Nephron (organoid): ENCODE results near the gene PSME1.

ENCODE experiments used
- H3K27ac Mint-ChIP-seq, 3 experiments: 2 replicates each; pipeline ENCODE4 v1.8.0; 2020; ENCODE audit warnings: mixed read lengths in 3 of 3, mild to moderate bottlenecking in 2 of 3, moderate library complexity in 1 of 3
- H3K27me3 Mint-ChIP-seq: 2 replicates; pipeline ENCODE4 v1.8.0; 2021; ENCODE audit warnings: low read depth, mild to moderate bottlenecking, moderate library complexity, mixed read lengths
- H3K36me3 Mint-ChIP-seq: 2 replicates; pipeline ENCODE4 v1.8.0; 2020; ENCODE audit warnings: low read depth, mixed read lengths
- H3K4me1 Mint-ChIP-seq: 2 replicates; pipeline ENCODE4 v1.8.0; 2020; ENCODE audit warnings: mixed read lengths
- H3K4me3 Mint-ChIP-seq, 3 experiments: 2 replicates each; pipeline ENCODE4 v1.8.0; 2020; ENCODE audit warnings: mild to moderate bottlenecking in 3 of 3, mixed read lengths in 3 of 3, moderate library complexity in 2 of 3
- H3K9me3 Mint-ChIP-seq: 2 replicates; pipeline ENCODE4 v1.8.0; 2020; ENCODE audit warnings: mixed read lengths
- CTCF ChIP-seq, 3 experiments: fragments of 200-600 bp; sonication (generic); IDR thresholded peaks; one replicate each; pipeline ENCODE4 v1.5.0; 2021; ENCODE audit warnings: antibody characterized with exemption in 3 of 3; ENCODE audit not compliant: unreplicated experiment in 3 of 3

Gene PSME1

GRCh38 chr14:24092505-24093206, 43.3 kb upstream of the PSME1 start:
- Mint-ChIP-seq H3K4me1 (peaks cover 28% of the 10 kb centered on the region), H3K36me3 (no peaks in the 10 kb centered on the region), H3K4me3 (peak overlapping the region; percentile 94 to 97 (median 95)), H3K27me3 (peaks cover 7% of the 10 kb centered on the region), H3K9me3 (no peaks in the 10 kb centered on the region), H3K27ac (peak overlapping the region; percentile 65 to 87 (median 66))
- no peak for TF ChIP-seq CTCF (IDR thresholded peaks at IDR 0.05; ENCODE audit: unreplicated experiment in 3 of 3)

DNA sequence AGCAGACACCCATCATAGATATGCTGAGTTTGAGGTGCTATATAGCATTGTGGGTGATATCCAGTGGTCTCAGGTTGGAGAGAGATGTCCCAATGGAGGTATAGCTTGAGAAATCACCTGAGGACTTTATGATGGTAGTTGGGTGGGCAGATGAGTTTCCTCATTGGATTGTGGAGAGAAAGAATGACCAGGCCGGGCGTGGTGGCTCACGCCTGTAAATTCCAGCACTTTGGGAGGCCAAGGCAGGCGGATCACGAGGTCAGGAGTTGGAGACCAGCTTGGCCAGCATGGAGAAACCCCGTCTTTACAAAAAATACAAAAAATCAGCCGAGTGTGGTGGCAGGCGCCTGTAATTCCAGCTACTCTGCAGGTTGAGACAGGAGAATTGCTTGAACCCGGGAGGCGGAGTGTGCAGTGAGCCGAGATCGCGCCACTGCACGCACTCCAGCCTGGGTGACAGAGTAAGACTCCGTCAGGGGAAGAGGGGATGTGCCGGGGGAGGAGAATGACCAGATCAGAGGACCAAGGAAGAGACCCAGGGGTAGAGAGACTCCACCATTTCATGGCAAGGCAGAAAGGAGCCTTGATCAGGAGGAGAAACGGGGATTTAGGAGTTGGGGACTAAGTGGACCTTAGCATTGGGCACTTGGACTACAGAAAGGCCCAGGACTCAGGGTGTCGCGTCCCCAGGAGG, 42.6 kb upstream of the PSME1 start:
- Mint-ChIP-seq H3K9me3 (no peaks in the 10 kb centered on the region), H3K4me1 (peaks cover 28% of the 10 kb centered on the region), H3K27ac (peak overlapping the region; percentile 65 to 87 (median 66)), H3K4me3 (peak overlapping the region; percentile 94 to 97 (median 95)), H3K36me3 (no peaks in the 10 kb centered on the region), H3K27me3 (peaks cover 7% of the 10 kb centered on the region)
- TF ChIP-seq CTCF (IDR thresholded peaks at IDR 0.05; ENCODE audit: unreplicated experiment in 3 of 3): no peak

DNA sequence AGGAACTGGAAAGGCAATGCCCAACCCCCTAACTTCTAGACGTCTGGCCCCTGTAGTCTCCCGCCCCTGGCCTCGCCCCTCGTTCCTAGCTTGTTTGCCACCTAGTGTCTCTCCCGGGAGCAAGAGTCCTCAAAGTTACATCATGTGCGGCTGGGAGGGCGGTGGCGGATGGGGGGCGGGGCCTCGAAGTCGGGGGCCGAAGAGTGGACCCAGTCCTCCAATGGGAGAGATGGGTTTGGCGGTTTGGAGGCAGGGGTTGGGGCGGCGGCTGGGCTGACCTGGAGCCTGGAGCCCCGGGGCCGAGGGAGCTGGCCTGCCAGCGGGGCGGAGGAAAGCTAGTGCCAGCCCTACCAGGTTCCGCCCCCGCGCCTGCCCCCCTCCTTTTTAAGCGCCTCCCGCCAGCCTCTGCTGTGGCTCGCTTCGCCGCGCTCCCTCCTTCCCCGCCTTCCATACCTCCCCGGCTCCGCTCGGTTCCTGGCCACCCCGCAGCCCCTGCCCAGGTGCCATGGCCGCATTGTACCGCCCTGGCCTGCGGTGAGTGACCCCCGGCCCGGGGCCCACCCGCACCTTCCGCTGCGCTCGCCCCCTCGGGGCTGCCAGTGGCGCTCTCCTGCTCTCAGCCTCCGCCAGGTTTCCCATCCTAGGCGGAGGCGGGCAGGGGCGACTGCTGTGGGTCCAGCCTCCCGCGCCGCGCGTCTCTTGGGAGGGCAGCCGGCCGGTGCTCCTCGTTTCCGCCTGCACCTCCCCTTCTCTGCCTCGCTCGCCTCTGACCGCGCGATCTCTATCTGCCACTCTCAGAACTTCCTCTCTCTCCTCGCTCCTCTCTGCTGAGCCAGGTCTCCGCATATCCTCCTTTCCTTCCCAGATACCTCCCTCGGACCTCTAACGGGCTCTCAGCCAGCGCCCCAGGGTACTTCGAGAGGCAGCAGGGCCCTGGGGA, 41.8 kb upstream of the PSME1 start, which contains the start of gene PCK2:
Gene PCK2 (plus strand): TSS at position 411 of the 940 bp plus-strand sequence. CDS start 95 bp downstream, at position 506.
- Mint-ChIP-seq H3K4me1 (peaks cover 28% of the 10 kb centered on the region), H3K9me3 (no peaks in the 10 kb centered on the region), H3K27me3 (peaks cover 7% of the 10 kb centered on the region), H3K4me3 (peak within 1 kb of the TSS; percentile 94 to 97 (median 95)), H3K27ac (peak within 1 kb of the TSS; percentile 89 to 96 (median 90)), H3K36me3 (no peaks in the 10 kb centered on the region)
- TF ChIP-seq CTCF (IDR thresholded peaks at IDR 0.05; ENCODE audit: unreplicated experiment in 3 of 3): peak in 1 of 3 experiments; percentile 6

DNA sequence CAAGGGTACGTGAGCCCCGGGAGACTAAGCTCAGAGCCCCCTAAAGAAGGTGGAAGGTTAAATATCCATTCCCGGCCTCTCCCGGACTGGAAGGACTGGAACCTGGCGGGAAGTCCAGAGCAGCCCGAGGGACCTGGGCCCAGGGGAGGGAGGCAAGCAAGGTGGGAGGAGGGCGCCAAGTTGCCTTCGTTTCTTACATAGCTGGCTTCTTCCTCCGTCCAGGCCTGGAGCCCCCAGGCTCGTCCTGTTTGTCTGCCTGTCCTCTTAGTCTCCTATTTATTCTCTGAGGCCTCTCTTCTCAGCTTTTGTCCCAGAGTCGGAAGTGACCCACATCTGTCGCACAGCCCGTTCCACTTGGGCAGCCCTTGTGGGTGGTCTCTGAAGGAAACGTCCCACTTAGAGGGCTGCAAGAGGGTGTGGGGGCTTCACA, 41.1 kb upstream of the PSME1 start:
- H3K4me1 Mint-ChIP-seq: peaks cover 28% of the 10 kb centered on the region
- H3K27me3 Mint-ChIP-seq: peaks cover 7% of the 10 kb centered on the region
- H3K9me3 Mint-ChIP-seq: no peaks in the 10 kb centered on the region
- no peak for TF ChIP-seq CTCF (IDR thresholded peaks at IDR 0.05; ENCODE audit: unreplicated experiment in 3 of 3)
- H3K4me3 Mint-ChIP-seq: peak overlapping the region; percentile 94 to 97 (median 95)
- H3K27ac Mint-ChIP-seq: peak overlapping the region; percentile 89 to 96 (median 90)
- H3K36me3 Mint-ChIP-seq: no peaks in the 10 kb centered on the region

DNA sequence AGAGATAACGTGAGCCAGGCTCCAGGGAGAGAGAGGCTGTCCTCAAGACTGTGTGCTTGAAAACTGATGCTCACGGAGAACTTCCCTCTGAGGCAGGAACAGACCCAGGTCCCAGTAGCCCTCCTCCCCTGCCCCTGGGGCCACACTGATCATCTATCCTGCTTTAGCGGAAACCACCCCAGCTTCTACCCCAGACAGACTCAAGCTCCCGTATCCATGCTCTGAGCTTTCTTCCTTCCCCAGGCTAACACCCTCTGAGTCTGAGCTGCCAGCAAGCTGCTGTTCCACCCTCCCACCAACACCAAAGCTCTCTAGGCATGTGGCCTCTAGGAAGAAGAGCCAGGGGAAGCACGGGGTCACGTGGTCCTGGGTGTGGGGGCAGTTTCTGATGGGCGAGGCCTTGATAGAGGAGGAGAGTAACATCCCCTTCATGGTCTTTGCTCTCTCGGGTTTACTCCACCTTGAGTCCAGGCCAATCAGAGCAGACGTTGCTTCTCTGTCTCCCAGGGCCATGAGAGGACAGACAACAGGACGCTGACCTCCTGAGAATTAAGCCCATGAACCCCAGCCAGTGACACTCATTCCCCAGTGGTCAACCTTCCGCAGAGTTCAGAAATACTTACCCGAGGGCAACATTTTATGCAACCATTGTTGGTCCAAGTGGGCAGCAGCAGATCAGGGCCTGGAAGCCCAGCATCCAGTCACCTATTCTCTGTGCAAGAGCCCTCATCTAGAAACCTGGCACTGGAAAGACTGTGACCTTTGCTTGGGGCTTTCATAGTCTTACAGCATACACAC, 40.5 kb upstream of the PSME1 start:
- H3K9me3 Mint-ChIP-seq: no peaks in the 10 kb centered on the region

More for the DNA sequence above, 40.5 kb upstream of the PSME1 start:
- Mint-ChIP-seq H3K4me3 (peak overlapping the region; percentile 94 to 97 (median 95)), H3K27me3 (peaks cover 7% of the 10 kb centered on the region), H3K4me1 (peaks cover 27% of the 10 kb centered on the region), H3K36me3 (no peaks in the 10 kb centered on the region), H3K27ac (peak overlapping the region; percentile 89 to 96 (median 90))
- no peak for TF ChIP-seq CTCF (IDR thresholded peaks at IDR 0.05; ENCODE audit: unreplicated experiment in 3 of 3)
